DMS53 treated with DMSO at 0.1 percent for 48 hours (cell line): ENCODE measurements around the gene POLA1.
A peak's percentile ranks its signal among the peaks of the same experiment; 100 is the strongest.

Source experiments
- DNase-seq: peaks from one replicate; lab custom pipeline; 2025; ENCODE audit not compliant: unreplicated experiment; lab: John Stamatoyannopoulos, UW

The POLA1 gene

DNA sequence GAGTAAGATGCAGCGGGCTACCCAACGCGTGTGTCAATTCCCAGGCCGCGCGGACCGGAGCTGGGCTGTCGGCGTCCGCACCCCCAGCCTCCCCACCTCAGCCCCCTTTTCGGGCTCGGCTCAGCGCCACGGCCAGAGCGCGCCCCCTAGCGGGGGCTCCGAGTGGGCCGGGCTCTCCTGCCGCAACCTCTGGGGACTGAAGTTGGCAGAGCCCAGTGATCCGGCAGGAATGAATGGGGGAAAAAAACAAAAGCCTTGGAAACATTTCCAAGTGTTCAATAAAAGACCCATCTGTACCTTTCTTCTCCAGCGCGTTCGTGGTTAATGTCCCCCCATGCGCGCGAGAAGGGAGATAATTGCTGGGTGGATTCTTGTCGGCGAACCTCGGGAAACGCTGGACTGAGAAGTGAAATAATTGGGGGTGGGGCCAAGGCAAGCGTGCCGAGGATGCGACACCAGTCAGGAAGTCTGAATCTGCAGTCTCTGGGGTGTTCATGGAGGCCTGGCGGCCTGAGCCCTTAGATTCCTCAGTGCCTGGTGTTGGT, 327.3 kb downstream of the POLA1 start:
- peak; percentile 21 for DNase-seq

DNA sequence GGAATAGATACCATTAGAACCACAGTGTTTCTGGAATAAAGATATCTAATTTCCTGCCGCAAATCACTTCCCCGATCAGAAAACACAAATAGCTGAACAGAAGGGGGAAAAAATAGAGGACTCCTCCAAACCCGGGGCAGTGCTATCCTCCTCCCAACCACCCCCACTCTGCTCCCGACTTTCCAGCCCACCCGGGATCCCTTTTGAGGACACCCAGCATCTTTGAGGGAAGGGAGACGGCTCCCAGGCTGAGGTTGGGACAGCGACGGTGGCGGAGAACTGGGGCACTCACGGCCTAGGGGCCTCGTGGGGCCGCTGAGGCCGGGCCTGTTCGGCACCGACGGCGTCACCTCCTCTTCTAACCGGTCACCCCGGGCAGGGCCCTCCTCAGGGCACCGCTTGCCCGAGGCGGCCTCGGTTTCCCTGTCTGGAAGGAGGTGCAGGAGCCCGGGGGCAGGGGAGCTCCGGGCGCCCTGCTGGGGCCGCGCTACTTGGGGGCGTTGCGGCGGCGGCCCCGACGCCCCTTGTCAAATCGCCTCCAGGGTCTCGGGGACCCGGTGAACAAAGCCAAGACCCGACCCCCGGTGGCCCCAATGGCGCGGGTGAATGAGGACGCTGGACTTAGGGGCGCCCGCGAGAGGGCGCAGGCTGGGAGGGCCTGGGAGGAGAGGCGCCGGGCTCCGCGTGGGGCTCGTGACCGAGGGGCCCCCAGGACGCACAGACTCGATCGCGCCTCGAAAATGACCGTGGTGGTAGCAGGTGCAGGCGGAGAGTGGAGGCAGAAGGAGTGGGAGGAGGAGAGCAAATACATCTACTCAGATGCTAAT, 329.0 kb downstream of the POLA1 start:
- no peak for DNase-seq

DNA sequence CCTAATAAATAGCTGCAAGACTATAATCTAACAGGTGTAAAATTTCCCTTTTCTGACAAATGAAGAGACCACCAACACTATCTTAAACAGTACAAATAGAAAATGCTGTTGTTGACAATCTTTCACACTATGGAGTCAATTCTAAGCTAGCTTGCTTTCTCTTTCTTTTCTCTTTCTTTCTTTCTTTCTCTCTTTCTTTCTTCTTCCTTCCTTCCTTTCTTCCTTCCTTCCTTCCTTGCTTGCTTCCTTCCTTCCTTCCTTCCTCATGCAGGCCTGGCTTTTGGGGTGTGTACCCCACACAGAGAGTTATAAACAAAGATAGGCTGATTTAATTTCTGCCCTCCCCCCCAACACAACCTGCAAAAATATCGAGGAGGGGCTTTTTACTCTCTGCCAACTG, 330.2 kb downstream of the POLA1 start:
- no peak for DNase-seq

DNA sequence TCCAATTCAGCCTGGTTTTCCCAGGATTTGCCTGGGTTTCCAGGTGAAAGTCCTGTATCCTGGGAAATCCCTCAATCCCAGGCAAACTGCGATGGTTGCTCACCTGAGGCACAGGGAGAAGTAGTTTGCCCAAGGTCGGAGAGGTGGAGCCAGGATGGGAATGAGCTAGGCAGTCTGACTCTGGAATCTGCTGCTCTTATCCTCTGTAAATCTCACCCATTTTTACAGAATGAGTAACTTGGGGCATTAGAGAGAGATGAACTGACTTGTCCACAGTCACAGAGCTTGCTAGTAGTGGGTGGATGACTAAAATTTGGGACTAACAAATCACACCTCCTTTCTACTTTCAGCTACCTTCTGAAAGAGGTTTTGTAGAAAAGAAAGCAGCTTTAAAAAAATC, 331.9 kb downstream of the POLA1 start:
- DNase-seq, result no peak

DNA sequence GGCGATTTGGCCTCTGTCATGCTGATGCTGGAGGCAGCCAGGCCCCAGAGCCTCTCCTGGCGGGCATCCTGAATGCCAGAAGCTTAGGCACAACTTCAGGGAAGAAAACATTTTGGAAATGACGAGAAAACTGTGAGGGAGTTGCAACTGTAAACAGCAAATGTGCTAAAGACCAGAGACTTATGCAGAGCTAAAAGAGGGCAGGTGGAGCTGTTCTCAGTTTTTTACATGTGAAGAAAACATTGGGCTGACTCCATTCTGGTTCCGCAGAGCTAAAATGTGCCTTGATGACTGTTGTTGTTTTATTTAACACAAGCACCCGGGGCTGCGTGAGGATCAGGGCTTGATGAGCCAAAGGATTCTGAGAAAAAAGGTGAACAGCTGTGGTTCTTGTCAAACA, 332.9 kb downstream of the POLA1 start:
- no peak for DNase-seq

DNA sequence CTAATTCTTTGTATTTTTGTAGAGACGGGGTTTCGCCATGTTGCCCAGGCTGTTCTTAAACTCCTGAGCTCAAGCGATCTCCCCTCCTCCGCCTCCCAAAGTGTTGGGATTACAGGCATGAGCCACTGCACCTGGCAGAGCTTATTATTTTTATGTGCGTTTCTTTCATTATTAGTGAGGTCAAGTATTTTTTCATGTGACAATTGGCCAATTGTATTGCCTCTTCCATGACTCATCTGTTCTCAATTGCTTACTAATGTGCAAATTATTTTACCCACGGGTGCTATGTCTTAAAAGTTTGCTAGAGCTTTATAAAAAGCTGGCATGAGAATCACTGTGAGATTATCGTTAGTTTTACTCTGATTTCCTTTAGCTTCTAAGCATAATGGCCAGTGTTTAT, 335.0 kb downstream of the POLA1 start:
- no peak for DNase-seq

DNA sequence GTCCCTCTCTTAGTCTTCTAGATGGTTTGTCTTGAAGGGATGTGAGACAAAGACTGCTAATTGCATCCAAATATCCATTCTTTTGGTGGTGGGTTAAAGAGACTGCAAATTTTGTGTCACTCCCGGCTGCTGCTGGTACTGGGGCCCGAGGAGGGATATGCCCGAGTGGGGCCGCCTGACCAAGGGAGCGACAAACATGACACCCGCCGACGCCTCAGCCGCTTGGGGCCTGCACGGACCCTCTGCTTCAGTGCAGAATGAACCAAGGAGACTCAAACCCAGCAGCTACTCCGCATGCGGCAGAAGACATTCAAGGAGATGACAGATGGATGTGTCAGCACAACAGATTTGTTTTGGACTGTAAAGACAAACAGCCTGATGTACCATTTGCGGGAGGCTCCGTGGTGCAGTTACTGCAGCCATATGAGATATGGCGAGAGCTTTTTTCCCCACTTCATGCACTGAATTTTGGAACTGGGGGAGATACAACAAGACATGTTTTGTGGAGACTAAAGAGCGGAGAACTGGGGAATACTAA, 335.6 kb downstream of the POLA1 start:
- DNase-seq, result no peak

DNA sequence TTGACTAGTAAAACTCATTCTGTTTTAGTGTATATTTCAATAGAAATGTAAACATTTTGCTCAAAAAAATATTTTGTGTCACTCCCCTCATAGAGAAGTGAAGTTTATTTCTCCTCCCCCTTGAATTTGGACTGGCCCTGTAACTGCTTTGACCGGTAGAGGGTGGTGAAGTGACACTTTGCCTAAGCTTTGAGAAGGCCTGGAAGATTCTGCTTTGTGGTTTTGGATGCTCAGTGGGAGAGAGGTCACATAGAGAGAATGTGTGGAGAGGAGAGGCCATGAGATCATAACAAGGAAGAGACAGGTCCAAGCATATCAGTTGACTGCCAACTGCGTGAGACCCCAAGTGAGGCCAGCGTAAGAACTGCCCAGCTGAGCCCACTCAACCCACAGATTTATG, 341.2 kb downstream of the POLA1 start:
- DNase-seq, result no peak

DNA sequence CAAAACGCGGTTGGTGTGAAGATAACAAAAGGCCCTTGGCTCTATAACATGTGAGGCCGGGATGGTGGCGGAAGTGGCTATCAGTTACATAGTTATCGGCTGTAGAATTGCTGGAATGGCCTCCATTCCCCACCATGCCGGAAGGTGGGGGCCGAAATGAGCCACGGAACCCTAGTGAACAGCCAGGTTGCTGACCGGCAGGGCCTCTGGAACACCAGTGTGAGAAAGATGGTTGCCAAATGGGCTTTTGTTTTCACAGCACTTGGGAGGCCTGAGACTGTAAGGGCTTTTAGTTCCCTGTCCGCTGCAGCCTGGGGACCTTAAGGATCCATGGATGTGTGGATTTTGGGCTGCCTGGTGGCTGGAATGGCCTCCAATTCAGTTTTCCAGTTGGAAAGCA, 345.3 kb downstream of the POLA1 start:
- DNase-seq, result no peak

DNA sequence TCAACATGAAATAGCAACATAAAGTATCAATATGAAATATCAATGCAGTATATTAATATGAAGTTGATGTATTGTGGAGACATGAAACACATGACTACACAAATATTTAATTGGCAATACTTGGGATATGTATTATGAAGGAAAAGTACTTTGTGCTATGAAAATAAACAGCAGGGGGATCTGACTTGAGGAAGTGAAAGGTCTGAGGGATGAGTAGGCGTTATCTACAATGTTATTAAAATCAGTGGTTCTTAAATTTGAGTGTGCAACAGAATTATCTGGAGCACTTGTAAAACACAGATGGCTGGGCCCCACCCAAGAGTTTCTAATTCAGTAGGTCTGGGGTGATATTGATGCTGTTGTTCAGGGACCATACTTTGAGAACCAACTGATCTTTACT, 349.5 kb downstream of the POLA1 start:
- DNase-seq, result no peak
